K562 (cell line): Measurements from ENCODE around the gene LMOD1. TPM values are rescaled to one million over a fixed set of nuclear protein-coding genes. Genes with fewer than 3 reads are reported as not detected.

Experiments used
- ATAC-seq: fragments of 200-7000 bp; cut with Tn5 transposase; 3 replicates; pipeline ENCODE4 v1.9.1; 2020; ENCODE audit warnings: moderate library complexity
- BruUV-seq: library from RNA; stranded (reverse); fragments of 400-500 nt; replicated peaks from 2 replicates; lab custom pipeline; 2021; lab: Mats Ljungman, UMichigan
- CTCF ChIA-PET: fragments of 300-600 bp; formaldehyde crosslinking; extraction: SDS; loops from one replicate; lab custom pipeline; 2021; ENCODE audit warnings: low intra/inter-chr PET ratio; lab: Yijun Ruan, JAX
- POLR2A ChIA-PET: fragments of 300-600, 350-650 bp; sonication (Branson Sonifier 250); formaldehyde crosslinking; extraction: SDS; loops from one replicate; lab custom pipeline; 2021; ENCODE audit warnings: antibody characterized with exemption, inconsistent platforms; lab: Yijun Ruan, JAX
- DNase-seq, 4 experiments: peaks; one replicate each; pipeline versions ENCODE4 v3.0.0 to v3.0.0-alpha.2; 2011 to 2018; ENCODE audit warnings: low spot score in 3 of 4, mixed read lengths in 3 of 4; ENCODE audit errors: extremely low read depth in 1 of 4
- FAIRE-seq: peaks from 2 replicates; lab custom pipeline; 2011; peaks lifted over from hg19 to GRCh38; lab: Jason Lieb, UNC
- H2AFZ ChIP-seq: 2 replicates; pipeline ENCODE4 v1.6.0; 2011; ENCODE audit warnings: low read depth, low read length, control low read depth, inconsistent platforms
- H3K27ac ChIP-seq: fragments of 200-600 bp; 3 replicates; pipeline ENCODE4 v1.8.0; 2011; ENCODE audit warnings: low read depth, mild to moderate bottlenecking, control low read depth, inconsistent platforms, low read length, moderate library complexity, mixed read lengths; ENCODE audit errors: extremely low read depth
- H3K27me3 ChIP-seq, 2 experiments: fragments of 300-600 bp in 1 of 2; 2 replicates in 1 of 2; 3 replicates in 1 of 2; pipeline versions ENCODE4 v1.6.0 to v1.8.0; 2011; ENCODE audit warnings: inconsistent platforms in 2 of 2, low read length in 2 of 2, mild to moderate bottlenecking in 1 of 2, mixed read lengths in 1 of 2, moderate library complexity in 1 of 2; ENCODE audit not compliant: control insufficient read depth in 2 of 2, insufficient read depth in 2 of 2
- H3K36me3 ChIP-seq: fragments of 300-600 bp; 3 replicates; pipeline ENCODE4 v1.8.0; 2011; ENCODE audit warnings: mild to moderate bottlenecking, low read length, inconsistent platforms; ENCODE audit not compliant: control insufficient read depth, insufficient read depth
- H3K4me1 ChIP-seq, 2 experiments: fragments of 200-600 bp in 1 of 2; replicated peaks in 1 of 2; 2 replicates in 1 of 2; 3 replicates in 1 of 2; pipeline versions ENCODE4 v1.5.1 to v1.8.0; 2011; ENCODE audit warnings: inconsistent platforms in 2 of 2, low read length in 2 of 2, mild to moderate bottlenecking in 1 of 2, mixed read lengths in 1 of 2, moderate library complexity in 1 of 2; ENCODE audit not compliant: control insufficient read depth in 2 of 2, insufficient read depth in 2 of 2
- H3K4me2 ChIP-seq: 2 replicates; pipeline ENCODE4 v1.6.1; 2011; ENCODE audit warnings: low read length, control low read depth, inconsistent platforms, mixed read lengths; ENCODE audit not compliant: insufficient read depth
- H3K4me3 ChIP-seq: fragments of 200-600 bp; sonication (generic), shearing (Covaris generic); 2 replicates; pipeline ENCODE4 v1.5.1; 2016; ENCODE audit warnings: control low read depth, inconsistent platforms
- H3K79me2 ChIP-seq: fragments of 200-600 bp; 3 replicates; pipeline ENCODE4 v1.8.0; 2011; ENCODE audit warnings: low read length, inconsistent platforms; ENCODE audit not compliant: control insufficient read depth, insufficient read depth
- H3K9ac ChIP-seq, 2 experiments: 2 replicates each; pipeline versions ENCODE4 v1.6.0 to v1.6.1; 2011; ENCODE audit warnings: low read depth in 2 of 2, low read length in 2 of 2, control low read depth in 1 of 2, inconsistent platforms in 1 of 2, mild to moderate bottlenecking in 1 of 2, mixed read lengths in 1 of 2; ENCODE audit not compliant: insufficient read depth in 1 of 2
- H3K9me1 ChIP-seq: one replicate; pipeline ENCODE4 v1.6.0; 2011; ENCODE audit warnings: inconsistent platforms, mild to moderate bottlenecking, low read length, moderate library complexity; ENCODE audit not compliant: control insufficient read depth, insufficient read depth
- H3K9me3 ChIP-seq: replicated peaks from 2 replicates; pipeline ENCODE4 v1.5.1; 2011; ENCODE audit warnings: low read depth, low read length, inconsistent platforms; ENCODE audit not compliant: control insufficient read depth, insufficient read depth
- H4K20me1 ChIP-seq: replicated peaks from 2 replicates; pipeline ENCODE4 v1.6.1; 2011; ENCODE audit warnings: low read length, inconsistent platforms, mixed read lengths; ENCODE audit not compliant: control insufficient read depth, insufficient read depth
- CBX2 ChIP-seq: fragments of 200-600 bp; sonication (generic); IDR thresholded peaks from one replicate; pipeline ENCODE4 v1.6.1; 2012; ENCODE audit warnings: mild to moderate bottlenecking, low read length, inconsistent platforms; ENCODE audit not compliant: insufficient read depth, poor library complexity, severe bottlenecking
- CEBPB ChIP-seq: fragments of 450-650 bp; IDR thresholded peaks from 2 replicates; pipeline ENCODE4 v1.6.1; 2016; ENCODE audit warnings: missing genetic modification characterization, missing compliant biosample characterization
- DDX20 ChIP-seq: fragments of 450-650 bp; IDR thresholded peaks from 2 replicates; pipeline ENCODE4 v1.6.1; 2016; ENCODE audit warnings: missing genetic modification characterization, low read depth, mild to moderate bottlenecking, missing compliant biosample characterization, moderate library complexity
- ILK ChIP-seq: fragments of 450-650 bp; IDR thresholded peaks from 2 replicates; pipeline ENCODE4 v1.6.1; 2016; ENCODE audit warnings: missing genetic modification characterization, low read depth, mild to moderate bottlenecking, missing compliant biosample characterization, moderate library complexity, borderline replicate concordance
- NR4A1 ChIP-seq, 2 experiments: fragments of 250-450 bp in 1 of 2; fragments of 450-650 bp in 1 of 2; sonication (Bioruptor Pico) in 1 of 2; IDR thresholded peaks; 2 replicates each; pipeline versions ENCODE4 v1.4.0 to v1.6.1; 2016 to 2020; ENCODE audit warnings: mild to moderate bottlenecking in 2 of 2, missing compliant biosample characterization in 1 of 2, missing genetic modification characterization in 1 of 2, moderate library complexity in 1 of 2
- RBM39 ChIP-seq: fragments of 200-400 bp; formaldehyde crosslinking; optimal IDR thresholded peaks from 2 replicates; pipeline ENCODE3; 2018; ENCODE audit warnings: low read depth, low read length
- TAF15 ChIP-seq: fragments of 200-400 bp; formaldehyde crosslinking; IDR thresholded peaks from 2 replicates; pipeline ENCODE4 v1.6.1; 2017; ENCODE audit warnings: mild to moderate bottlenecking, low read depth, low read length, moderate library complexity
- ZNF41 ChIP-seq: fragments of 250-450 bp; sonication (Bioruptor Pico); conservative IDR thresholded peaks from 2 replicates; pipeline ENCODE4 v1.4.0; 2020; ENCODE audit warnings: mild to moderate bottlenecking
- ZNF436 ChIP-seq: fragments of 250-450, 450-650 bp; sonication (Bioruptor Pico); formaldehyde crosslinking; IDR thresholded peaks from 2 replicates; pipeline ENCODE4 v1.7.0; 2020; ENCODE audit warnings: mild to moderate bottlenecking
- ZNF76 ChIP-seq: fragments of 250-450 bp; sonication (Bioruptor Pico); IDR thresholded peaks from 2 replicates; pipeline ENCODE4 v1.4.0; 2020; ENCODE audit warnings: mild to moderate bottlenecking, moderate library complexity, borderline replicate concordance
- WGBS: fragments of 100-300 bp; shearing (Covaris generic); methylation state at CpG from one replicate; pipeline ENCODE4 v1.1.6; 2016; ENCODE audit warnings: low coverage, mixed read lengths; ENCODE audit not compliant: insufficient coverage; ENCODE audit errors: missing lambda C conversion rate; 5-methylcytosine and 5-hydroxymethylcytosine counted together
- in situ Hi-C: fragments of 300-500 bp; cut with MboI; formaldehyde crosslinking; loops from 4 replicates; pipeline ENCODE4 v1.15.0; 2018; ENCODE audit warnings: inconsistent platforms, mixed read lengths
- intact Hi-C: fragments of 100-400 bp; cut with micrococcal nuclease; formaldehyde crosslinking; loops from 2 replicates; pipeline ENCODE4 v1.14.2; 2022
- polyA plus RNA-seq, 8 experiments: library from polyadenylated mRNA; depleted of rRNA in 4 of 8; stranded (reverse) in 5 of 8; unstranded in 3 of 8; fragments of >200 nt; fragmentation: Nextera tagmentation in 2 of 8; fragmentation: Illumina TruSeq in 1 of 8; extraction: Ambion mirVana in 2 of 8; extraction: Trizol in 1 of 8; gene quantifications; 2 replicates each; pipeline versions ENCODE4 v1.2.1 to v1.2.3, GENCODE V29; 2011 to 2014; ENCODE audit warnings: inconsistent platforms in 1 of 8, missing spikeins in 1 of 8
- total RNA-seq, 7 experiments: library from RNA; depleted of rRNA in 6 of 7; stranded (reverse); fragments of >200 nt in 6 of 7; fragmentation: Illumina TruSeq in 2 of 7; extraction: Trizol in 2 of 7; gene quantifications; 2 replicates each; pipeline versions ENCODE4 v1.2.1 to v1.2.3, GENCODE V29; 2011 to 2021; ENCODE audit warnings: low replicate concordance in 1 of 7
- TF ChIP-seq, protein P1 (sequence below), 2 experiments: fragments of 450-650 bp in 1 of 2; sonication (generic) in 1 of 2; formaldehyde crosslinking in 1 of 2; IDR thresholded peaks in 1 of 2; conservative IDR thresholded peaks in 1 of 2; 2 replicates each; pipeline versions ENCODE4 v1.6.1 to v1.8.1; 2016 to 2023; ENCODE audit warnings: mild to moderate bottlenecking in 2 of 2, moderate library complexity in 2 of 2, inconsistent platforms in 1 of 2, missing genetic modification reagents in 1 of 2
- TF ChIP-seq, protein P2 (sequence below): fragments of 250-450 bp; sonication (Bioruptor Pico); IDR thresholded peaks from 2 replicates; pipeline ENCODE4 v1.6.1; 2021; ENCODE audit warnings: mild to moderate bottlenecking
- TF ChIP-seq, protein P3 (sequence below): sonication (generic); formaldehyde crosslinking; IDR thresholded peaks from 2 replicates; pipeline ENCODE4 v1.5.0; 2020; ENCODE audit warnings: missing genetic modification reagents
- TF ChIP-seq, protein P4 (sequence below): fragments of 250-450 bp; sonication (Bioruptor Pico); IDR thresholded peaks from 2 replicates; pipeline ENCODE4 v1.8.0; 2021; ENCODE audit warnings: moderate library complexity, mild to moderate bottlenecking, inconsistent platforms

The LMOD1 gene
- total and polyA plus RNA-seq, 9 of the 15 experiments (the other 6 are each of a cell fraction or from before 2014, with no cell fraction given), result 0.03 to 0.54 (median 0.38) TPM; not detected in 1

DNA sequence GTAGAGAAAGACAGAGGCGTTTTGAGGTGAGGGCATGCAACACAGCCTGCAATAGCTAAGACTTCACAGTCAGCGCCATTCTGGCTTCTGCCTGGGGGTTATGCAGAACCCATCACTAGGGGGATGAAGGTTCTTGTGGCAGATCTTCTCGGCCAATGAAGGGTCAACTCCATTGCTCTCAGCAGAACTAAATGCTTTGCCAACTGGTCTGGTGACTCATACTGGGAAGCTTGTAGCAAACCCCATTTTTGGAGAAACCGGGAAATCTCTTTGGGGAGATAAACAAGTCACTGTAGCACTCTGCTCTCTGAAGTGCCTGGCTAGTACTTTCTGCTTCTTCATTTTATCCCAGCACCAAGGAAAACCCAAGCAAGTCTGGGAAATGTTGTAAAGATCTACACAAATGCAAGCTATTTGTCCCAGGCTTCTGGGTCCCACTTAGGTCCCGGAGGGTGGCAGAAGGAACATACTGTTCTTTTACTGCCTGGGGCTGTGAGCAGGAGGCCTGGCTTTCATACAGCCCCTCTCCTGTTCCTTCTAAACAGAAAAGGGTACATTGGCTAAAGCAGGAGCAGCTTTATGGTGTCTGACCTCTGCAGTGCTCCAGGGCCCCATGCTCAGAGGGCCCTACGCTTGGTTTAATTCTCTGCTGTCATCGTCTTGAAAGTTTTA lies 28.9 kb downstream of the LMOD1 start (continued):
- TF ChIP-seq, protein P1, sequence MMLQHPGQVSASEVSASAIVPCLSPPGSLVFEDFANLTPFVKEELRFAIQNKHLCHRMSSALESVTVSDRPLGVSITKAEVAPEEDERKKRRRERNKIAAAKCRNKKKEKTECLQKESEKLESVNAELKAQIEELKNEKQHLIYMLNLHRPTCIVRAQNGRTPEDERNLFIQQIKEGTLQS (IDR thresholded peaks at IDR 0.05), result peak; percentile 58
- TF ChIP-seq, protein P1 (CRISPR knock-in tag; conservative IDR thresholded peaks at IDR 0.05), result no peak

DNA sequence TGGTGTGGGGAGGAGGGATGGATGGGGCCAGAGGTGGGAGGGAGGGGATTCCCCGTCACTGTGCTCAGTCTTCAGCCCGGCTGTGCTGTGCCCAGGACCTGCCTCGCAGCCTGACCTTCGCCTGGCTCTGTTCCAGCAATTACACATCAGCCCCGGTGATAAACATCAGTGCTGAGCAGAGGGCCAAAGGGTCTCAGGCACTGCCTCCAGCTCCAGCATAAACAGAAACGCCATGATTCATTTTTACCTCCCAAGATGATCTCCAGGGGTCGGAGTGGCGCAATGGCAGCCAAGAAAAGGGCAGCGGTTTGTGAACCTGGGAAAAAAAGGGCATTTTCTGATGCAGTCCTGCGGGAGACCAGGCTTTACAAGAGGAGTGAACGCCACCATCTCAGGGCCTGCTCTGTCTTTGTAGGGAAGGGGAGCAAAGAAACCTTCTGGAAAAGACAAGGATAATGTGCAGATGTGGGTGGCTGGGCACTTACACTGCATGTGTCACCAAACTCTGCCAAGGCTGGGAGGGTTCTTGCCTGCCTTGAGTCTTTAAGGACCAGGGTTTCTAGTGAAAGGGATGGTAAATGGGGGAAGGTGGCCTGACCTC lies 29.6 kb downstream of the LMOD1 start:
- CTCF ChIA-PET, result interaction anchor here (0.9 kb wide), 1 partner anchor 56 kb away, joined by 4 read pairs; no protein-coding TSS in a partner anchor
- TF ChIP-seq ZNF76 (CRISPR knock-in tag), result no peak
- TF ChIP-seq, protein P2, sequence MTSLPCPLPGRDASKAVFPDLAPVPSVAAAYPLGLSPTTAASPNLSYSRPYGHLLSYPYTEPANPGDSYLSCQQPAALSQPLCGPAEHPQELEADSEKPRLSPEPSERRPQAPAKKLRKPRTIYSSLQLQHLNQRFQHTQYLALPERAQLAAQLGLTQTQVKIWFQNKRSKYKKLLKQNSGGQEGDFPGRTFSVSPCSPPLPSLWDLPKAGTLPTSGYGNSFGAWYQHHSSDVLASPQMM (CRISPR knock-in tag), result no peak
- TF ChIP-seq RBM39, result no peak
- no peak for TF ChIP-seq ILK
- TF ChIP-seq TAF15, result no peak
- TF ChIP-seq, protein P3, sequence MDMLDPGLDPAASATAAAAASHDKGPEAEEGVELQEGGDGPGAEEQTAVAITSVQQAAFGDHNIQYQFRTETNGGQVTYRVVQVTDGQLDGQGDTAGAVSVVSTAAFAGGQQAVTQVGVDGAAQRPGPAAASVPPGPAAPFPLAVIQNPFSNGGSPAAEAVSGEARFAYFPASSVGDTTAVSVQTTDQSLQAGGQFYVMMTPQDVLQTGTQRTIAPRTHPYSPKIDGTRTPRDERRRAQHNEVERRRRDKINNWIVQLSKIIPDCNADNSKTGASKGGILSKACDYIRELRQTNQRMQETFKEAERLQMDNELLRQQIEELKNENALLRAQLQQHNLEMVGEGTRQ (CRISPR knock-in tag), result no peak
- TF ChIP-seq DDX20, result no peak
- no peak for TF ChIP-seq NR4A1 (CRISPR knock-in tag; IDR thresholded peaks at IDR 0.05)
- TF ChIP-seq NR4A1 (tag; IDR thresholded peaks at IDR 0.05), result no peak
- peak; percentile 90 for TF ChIP-seq CEBPB
- no peak for TF ChIP-seq ZNF436 (CRISPR knock-in tag)
- no peak for TF ChIP-seq CBX2
- TF ChIP-seq, protein P4, sequence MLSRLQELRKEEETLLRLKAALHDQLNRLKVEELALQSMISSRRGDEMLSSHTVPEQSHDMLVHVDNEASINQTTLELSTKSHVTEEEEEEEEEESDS, result no peak
- TF ChIP-seq ZNF41 (CRISPR knock-in tag), result no peak

More for the DNA sequence above, 29.6 kb downstream of the LMOD1 start:
- no peaks in the 10 kb centered on the region for H3K27me3 ChIP-seq
- H3K79me2 ChIP-seq, result no peaks in the 10 kb centered on the region
- peak; percentile 78 for ATAC-seq
- peak overlapping the region in 1 of 2 experiments; percentile 8; a peak in 1 of 4 replicates for H3K9ac ChIP-seq
- FAIRE-seq, result no peak
- peaks cover 15 to 18% of the 10 kb centered on the region in 2 experiments for H3K4me1 ChIP-seq
- WGBS, result 12% methylated on average over 11 of the region's 11 CpGs
- intact Hi-C loops, result loop anchor here (2.0 kb wide), 1 partner anchor 38 kb away; the partner anchor contains the start of gene TIMM17A
- H3K9me3 ChIP-seq, result no peaks in the 10 kb centered on the region
- no peak overlapping the region for H3K27ac ChIP-seq
- H3K4me2 ChIP-seq, result peak overlapping the region; percentile 2; the same call in 1 of the 2 replicates
- in situ Hi-C loops, result no loop called here
- POLR2A ChIA-PET, result interaction anchor here (0.5 to 1.6 kb wide), 12 partner anchors 9 to 492 kb away, joined by 3 to 6 read pairs (median 4); partner anchors contain the start of genes LMOD1 and TIMM17A
- no TSS peak for BruUV-seq
- H3K4me3 ChIP-seq, result no peak overlapping the region
- H3K9me1 ChIP-seq, result no peaks in the 10 kb centered on the region
- H2AFZ ChIP-seq, result peak overlapping the region; percentile 66
- H3K36me3 ChIP-seq, result no peaks in the 10 kb centered on the region
- peak; percentile 64 to 81 (median 70) for DNase-seq
- H4K20me1 ChIP-seq, result no peaks in the 10 kb centered on the region
